HG02981 (cell line): ENCODE data around the gene OR2T1.
"Not testable (repeated sequence)": the region's sequence is repeated elsewhere in the genome, so short reads cannot be mapped to it uniquely, and the experiment has no call there.

Source experiments
- ATAC-seq: cut with Tn5 transposase; IDR thresholded peaks from one replicate; pipeline ENCODE4 v1.9.1; 2021; ENCODE audit warnings: mild to moderate bottlenecking, moderate library complexity; ENCODE audit not compliant: unreplicated experiment

OR2T1 gene

GRCh38 chr1:248433811-248434415 is 31.1 kb downstream of the OR2T1 start:
- not testable (repeated sequence) for ATAC-seq

- not testable (repeated sequence) for ATAC-seq
These were observed 32.1 kb downstream of the OR2T1 start for GRCh38 chr1:248434913-248435312.

DNA sequence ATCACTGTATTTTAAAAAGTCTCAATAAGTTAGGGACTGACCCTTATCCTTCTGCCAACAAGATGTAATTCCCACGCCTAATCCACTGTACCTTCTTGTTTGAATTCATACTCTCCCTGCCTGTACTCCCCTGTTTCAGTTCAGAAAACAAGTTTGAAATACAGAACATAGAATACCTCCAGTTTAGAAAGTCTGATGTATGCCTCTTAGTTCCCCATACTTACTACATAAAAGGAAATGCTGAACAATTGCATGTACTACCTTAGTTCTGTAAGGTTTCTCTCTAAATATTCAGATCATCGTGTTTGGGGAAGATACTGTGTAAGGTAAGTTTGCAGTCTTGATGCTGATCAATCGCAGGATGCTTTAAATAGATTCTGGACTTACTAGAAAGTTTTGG is 33.5 kb downstream of the OR2T1 start:
- not testable (repeated sequence) for ATAC-seq

GRCh38 chr1:248438668-248439067 is 35.8 kb downstream of the OR2T1 start:
- ATAC-seq: not testable (repeated sequence)

DNA sequence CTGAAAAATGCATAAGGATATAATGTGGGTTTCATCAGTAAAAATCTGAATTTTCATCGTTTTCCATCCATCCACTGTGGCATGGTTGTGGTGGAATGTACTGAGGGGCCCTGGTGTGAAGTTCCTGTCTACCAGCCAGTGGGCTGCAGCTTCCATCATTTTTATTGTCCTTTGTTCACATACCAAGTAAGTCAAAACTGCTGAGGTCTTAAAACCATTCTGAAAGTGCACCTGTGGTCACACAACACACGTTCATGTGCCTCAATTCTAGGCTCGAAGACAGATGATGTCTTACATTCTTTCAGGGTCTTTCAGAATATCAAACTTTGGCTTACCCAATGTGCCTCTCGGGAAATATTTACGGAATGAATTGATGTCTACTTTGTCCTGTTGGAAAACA is 36.4 kb downstream of the OR2T1 start:
- ATAC-seq: not testable (repeated sequence)

- not testable (repeated sequence) for ATAC-seq
These were observed 39.8 kb downstream of the OR2T1 start for GRCh38 chr1:248442500-248443277.

- ATAC-seq: not testable (repeated sequence)
These were observed 41.8 kb downstream of the OR2T1 start for GRCh38 chr1:248444603-248445002.

GRCh38 chr1:248445399-248445798 is 42.6 kb downstream of the OR2T1 start, which contains the start of gene OR2T2:
OR2T2 (plus strand) TSS chr1:248445637; CDS start chr1:248452798, 7,161 bp downstream.
- ATAC-seq: not testable (repeated sequence)

GRCh38 chr1:248448409-248449074 is 45.7 kb downstream of the OR2T1 start:
- ATAC-seq: peak; percentile 49

DNA sequence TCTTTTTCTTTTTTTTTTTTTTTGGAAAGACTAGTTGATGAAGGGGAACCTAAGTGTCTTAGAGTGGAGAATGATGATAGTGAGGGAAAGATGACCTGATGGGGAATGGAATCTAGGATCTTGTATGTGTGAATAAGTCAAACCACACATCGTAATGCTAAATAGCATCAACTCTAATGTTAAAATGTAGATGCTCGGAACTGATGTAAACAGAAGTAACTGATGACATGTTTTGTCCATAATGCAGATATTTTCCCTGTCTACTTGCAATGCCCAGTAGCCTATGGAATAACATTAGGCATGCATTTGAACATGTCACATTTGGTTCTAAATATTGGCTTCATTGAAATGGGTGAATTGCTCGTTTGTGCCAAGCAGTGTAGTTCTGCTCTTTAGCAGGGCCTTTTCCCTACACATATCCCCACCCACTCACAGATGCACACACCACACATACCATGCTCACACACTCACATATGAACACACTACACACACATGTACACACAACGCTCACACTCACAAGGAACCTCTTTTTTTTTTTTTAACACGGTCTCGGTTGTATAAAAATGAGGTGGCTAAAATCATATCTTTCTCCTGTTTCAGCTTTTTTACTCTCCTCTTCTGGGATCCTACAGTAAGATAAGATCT is 47.1 kb downstream of the OR2T1 start:
- not testable (repeated sequence) for ATAC-seq

DNA sequence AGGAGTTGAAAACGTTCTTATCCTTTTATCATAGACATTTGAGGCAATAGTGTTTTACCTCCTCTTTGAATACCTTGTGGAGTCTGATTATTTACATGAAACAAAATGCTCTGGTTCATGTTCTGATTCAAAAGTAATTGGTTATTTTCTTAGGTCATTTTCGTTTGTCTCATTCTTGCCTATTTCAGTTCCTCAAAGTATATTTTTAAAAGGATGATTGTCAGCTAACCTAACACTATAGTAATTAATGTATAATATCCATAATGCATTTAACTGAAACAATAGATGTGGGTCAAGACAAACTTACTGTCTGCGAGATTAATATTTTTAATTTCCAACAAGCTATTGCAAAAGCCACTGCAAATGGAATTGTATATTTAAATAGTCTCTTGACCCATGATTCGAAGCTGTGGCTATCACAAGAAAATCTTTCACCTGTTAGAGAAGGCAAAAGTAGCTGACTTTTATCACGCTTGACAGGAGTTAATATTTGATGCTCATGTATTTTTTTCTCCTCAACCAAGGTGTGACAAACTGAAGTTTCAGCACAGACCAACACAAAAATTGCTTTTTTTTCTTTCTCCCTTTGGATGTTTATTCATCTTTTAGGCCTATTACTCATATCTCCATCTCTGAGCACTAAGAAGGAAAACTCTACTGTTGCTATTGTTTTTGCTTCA is 47.8 kb downstream of the OR2T1 start:
- ATAC-seq: peak; percentile 59

DNA sequence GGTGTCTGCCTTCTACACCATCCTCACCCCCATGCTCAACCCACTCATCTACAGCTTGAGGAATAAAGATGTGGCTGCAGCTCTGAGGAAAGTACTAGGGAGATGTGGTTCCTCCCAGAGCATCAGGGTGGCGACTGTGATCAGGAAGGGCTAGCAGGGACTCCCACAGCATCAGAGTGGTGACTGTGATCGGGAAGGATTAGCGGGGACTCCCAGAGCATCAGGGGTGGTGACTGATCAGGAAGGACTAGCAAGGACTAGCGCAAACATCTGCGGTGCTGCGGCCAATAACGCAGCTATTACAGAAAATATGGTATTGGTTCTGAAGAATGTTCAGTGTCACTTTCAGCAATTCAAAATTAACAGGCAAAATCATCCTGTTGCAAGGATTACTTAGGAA is 50.8 kb downstream of the OR2T1 start:
- not testable (repeated sequence) for ATAC-seq

DNA sequence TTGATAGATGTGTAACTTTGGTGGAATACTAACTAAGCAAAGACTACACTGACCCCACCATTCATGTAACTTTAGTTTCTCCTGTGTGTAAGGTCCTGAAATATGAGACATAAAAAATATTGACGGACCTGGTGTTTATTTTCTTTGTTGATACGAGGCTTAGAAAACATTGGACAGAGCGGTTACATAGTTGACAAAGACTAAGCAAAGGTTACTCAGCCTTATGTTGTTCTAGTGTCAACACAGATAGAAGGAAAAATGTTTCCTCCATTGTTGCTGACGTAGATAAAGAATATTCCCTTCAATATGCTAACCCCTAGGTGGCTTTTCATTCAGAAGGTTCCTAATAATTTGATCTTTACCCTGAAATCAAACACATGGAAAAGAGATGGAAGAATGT is 52.2 kb downstream of the OR2T1 start:
- not testable (repeated sequence) for ATAC-seq

- ATAC-seq: not testable (repeated sequence)
These were observed 53.8 kb downstream of the OR2T1 start for GRCh38 chr1:248456635-248457034.
